GM12872 (cell line): ENCODE data around the gene CREB5.

Experiments used
- CTCF ChIP-seq: IDR thresholded peaks from 3 replicates; pipeline ENCODE4 v1.5.1; 2011; ENCODE audit warnings: low read depth, mild to moderate bottlenecking, low read length, moderate library complexity; ENCODE audit not compliant: insufficient read depth

The CREB5 gene

GRCh38 chr7:28660132-28660531, 247.8 kb downstream of the CREB5 start:
- no peak for TF ChIP-seq CTCF

- no peak for TF ChIP-seq CTCF
Observed at GRCh38 chr7:28661826-28662595, 249.7 kb downstream of the CREB5 start.

GRCh38 chr7:28666154-28666553, 253.8 kb downstream of the CREB5 start:
- TF ChIP-seq CTCF = no peak

GRCh38 chr7:28668085-28668484, 255.8 kb downstream of the CREB5 start:
- no peak for TF ChIP-seq CTCF

GRCh38 chr7:28669330-28669729, 257.0 kb downstream of the CREB5 start:
- TF ChIP-seq CTCF = no peak

GRCh38 chr7:28671526-28671925, 259.2 kb downstream of the CREB5 start:
- no peak for TF ChIP-seq CTCF

GRCh38 chr7:28672397-28672797, 260.1 kb downstream of the CREB5 start:
- TF ChIP-seq CTCF = no peak
